Amniotic epithelial cell (primary cell): ENCODE results near the gene MAG.

Experiments
- DNase-seq: peaks from one replicate; pipeline ENCODE4 v3.0.0-alpha.2; 2010; ENCODE audit warnings: low read depth

The MAG gene, protein sequence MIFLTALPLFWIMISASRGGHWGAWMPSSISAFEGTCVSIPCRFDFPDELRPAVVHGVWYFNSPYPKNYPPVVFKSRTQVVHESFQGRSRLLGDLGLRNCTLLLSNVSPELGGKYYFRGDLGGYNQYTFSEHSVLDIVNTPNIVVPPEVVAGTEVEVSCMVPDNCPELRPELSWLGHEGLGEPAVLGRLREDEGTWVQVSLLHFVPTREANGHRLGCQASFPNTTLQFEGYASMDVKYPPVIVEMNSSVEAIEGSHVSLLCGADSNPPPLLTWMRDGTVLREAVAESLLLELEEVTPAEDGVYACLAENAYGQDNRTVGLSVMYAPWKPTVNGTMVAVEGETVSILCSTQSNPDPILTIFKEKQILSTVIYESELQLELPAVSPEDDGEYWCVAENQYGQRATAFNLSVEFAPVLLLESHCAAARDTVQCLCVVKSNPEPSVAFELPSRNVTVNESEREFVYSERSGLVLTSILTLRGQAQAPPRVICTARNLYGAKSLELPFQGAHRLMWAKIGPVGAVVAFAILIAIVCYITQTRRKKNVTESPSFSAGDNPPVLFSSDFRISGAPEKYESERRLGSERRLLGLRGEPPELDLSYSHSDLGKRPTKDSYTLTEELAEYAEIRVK

DNA sequence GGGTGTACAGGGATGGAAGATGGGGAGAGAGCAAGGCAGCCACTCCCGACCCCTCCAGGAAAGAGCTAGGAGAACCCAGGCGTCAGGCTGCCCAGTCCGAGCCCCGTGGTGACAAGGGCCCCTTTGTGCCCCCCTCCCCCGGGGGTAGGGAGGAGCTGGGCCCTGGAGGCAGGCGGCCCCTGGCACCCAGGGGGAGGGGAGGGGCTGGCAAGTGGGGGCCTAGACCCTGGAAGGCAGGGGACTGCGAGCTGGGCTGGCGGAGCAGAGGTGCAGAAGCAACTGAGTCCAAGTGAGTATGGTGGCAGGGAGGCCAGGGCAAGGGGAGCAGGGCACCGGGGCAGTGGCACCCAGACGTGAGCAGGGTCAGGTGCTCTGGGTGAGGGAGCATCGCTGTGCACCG lies at the start of gene MAG:
MAG (plus strand) TSS at position 246 of the 400 bp plus-strand sequence. CDS start 3,248 bp downstream, outside the sequence.
- no peak for DNase-seq

DNA sequence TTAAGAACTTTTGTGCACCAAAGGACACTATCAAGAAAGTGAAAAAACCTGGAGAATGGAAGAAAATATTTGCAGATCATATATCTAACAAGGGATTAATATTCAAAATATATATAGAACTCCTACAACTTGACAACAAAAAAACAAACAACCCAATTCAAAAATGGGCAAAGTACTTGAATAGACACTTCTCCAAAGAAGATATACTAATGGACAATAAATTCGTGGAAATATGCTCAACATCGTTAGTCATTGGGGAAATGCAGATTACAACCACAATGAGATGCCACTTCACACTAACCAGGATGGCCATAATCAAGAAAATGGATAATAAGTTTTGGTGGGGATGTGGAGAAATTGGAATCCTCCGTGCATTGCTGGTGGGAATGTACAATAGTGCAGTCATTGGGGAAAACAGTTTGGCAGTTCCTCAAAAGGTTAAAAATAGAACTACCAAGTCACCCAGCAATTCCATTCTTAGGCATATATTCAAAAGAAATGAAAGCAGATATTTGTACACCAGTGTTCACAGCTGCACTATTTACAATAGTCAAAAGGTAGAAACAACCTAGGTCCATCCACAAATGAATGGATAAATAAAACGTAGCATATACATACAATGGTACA lies 45.4 kb upstream of the MAG start:
- no peak for DNase-seq

DNA sequence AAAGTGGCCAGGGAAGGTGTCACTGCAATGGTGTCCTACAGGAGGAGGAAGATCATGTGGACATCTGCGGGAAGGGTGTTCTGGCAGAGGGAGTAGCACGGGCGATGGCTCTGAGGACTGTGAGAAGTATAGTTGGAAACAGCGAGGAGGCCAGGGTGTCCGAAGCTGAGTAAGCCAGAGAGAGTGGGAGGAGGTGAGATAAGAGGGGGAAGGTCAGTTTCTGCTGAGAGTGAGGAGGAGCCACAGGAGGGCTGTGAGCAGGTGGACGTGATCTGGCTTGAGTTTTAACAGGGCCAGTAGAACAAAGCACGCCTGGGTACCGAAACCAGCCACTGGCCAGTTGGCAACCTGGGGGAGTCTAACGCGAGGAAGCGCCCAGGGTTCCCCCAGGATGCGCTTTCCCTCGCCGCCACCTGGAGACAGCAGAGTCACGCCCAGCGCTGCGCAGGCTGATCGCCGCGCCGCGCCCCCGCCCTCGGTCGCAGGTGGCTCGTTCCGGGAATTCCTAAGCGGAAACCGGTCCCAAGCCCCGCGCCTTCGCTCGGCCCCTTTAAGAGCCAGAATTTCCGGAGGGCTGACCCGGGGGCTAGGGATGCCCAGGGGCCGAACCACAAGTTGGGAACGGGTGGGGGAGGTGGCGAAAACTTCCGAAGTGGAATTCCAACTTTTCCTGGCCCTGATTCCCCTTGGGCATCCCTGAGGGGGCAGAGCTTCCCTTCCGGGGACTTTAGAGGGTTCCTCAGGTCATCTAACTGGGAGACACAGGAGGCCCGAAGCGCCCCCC lies 44.2 kb upstream of the MAG start:
- no peak for DNase-seq

DNA sequence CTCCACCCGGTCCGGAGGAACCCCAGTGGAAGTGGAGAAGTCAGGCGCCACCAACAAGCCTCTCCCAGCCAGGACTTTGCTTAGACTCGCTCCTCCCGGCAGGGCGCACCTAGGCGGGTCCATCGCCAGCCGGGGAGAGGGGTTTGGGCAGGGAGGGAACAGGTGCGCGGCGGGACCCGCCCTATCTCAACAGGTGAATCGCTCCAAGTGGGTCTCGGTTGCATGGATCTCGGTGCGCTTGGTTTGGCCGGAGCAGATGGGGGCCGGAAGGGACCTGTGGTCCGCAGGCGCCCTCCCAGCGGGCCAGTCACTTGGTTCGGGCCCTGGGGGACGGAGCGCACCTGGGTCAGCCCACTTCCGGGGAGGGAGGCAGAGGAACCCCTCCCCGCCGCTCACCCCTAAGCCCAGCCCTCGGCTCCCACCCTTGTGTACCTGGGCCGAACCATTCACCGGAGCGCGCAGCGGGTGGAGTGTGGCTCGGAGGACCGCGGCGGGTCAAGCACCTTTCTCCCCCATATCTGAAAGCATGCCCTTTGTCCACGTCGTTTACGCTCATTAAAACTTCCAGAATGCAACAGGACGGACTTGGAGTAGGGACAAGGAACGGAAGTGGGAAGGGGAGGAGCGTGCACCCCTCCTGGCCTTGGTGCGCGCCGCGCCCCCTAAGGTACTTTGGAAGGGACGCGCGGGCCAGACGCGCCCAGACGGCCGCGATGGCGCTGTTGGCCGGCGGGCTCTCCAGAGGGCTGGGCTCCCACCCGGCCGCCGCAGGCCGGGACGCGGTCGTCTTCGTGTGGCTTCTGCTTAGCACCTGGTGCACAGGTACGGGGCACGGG lies 43.4 kb upstream of the MAG start, which contains the start of gene LSR:
LSR (plus strand) TSS at position 693 of the 836 bp plus-strand sequence; CDS start at position 714, 21 bp downstream.
- DNase-seq = no peak

DNA sequence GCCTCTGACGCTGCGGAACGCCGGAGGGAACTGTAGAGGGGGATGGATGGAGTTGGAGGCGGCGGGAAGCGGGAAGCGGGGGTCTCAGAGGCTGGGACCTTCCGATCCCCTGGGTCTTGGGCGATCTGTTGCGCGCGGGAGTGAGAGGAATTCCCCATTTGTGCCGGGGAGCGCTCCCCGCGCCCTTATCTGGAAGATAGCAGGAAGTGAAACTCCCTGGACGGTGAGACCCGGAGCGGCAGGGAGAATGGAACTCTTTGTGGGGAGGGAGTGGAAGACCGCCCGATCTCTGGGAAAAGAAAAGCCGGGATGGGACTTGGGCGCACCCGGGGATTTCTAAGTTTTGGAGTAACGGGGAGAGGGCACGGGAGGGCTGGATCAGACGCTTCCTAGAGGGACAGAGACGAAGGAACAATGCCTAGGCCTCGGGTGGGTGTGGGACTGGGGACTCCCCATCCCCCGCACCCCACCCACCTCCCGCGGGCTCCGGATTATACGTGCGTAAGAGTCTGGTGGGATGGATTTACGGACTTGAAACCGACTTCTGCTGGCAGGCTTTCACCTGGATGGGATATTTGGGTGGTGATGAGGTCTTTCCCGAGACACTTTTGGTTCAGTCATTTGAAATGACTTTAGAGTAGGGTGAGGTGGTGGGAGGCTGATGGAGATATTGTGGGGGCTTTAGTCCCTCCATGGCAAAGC lies 42.7 kb upstream of the MAG start:
- DNase-seq = no peak

DNA sequence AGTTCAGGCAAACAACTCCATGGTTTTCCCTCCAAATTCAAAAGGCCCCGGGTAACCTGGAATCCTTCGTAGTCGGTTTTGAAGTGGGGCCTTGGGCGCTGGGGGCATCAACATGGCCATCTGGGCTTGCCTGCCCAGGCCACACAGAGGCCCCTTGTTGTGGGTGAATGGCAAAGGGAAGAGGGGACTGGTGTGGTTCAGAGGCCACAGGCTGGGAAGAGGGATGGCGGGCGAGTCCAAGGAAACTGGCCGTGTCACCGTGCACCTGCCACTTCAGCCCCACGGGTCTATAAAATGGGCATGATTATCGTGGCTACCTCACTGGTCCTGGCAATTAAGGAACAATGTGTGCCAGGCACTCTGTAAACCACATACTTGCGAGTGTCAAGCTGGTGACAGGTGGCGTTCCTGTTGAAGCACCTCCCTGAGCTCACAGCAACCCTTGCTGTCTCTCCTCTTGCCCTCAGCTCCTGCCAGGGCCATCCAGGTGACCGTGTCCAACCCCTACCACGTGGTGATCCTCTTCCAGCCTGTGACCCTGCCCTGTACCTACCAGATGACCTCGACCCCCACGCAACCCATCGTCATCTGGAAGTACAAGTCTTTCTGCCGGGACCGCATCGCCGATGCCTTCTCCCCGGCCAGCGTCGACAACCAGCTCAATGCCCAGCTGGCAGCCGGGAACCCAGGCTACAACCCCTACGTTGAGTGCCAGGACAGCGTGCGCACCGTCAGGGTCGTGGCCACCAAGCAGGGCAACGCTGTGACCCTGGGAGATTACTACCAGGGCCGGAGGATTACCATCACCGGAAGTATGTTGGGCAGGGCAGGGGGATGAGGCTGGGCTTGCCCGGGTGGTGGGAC lies 41.9 kb upstream of the MAG start:
- DNase-seq = no peak

DNA sequence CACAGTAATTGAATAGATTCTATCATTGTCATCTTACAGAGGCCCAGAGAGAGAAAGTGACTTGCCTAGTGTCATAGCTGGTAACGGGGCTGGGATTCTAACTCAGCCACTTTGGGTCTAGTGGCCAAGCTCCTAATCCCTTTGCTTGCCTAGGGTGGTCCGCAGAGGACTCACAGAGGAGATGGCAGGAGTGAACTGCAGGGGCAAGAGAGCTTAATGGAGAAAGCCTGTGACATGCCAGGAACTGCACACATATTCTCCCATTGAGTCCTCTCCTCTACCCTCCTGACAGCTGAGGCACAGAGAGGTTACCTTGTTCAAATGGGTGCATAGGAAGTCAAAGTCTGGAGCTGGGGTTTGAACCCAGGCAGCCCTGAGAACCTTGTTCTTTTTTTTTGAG lies 40.5 kb upstream of the MAG start:
- no peak for DNase-seq

DNA sequence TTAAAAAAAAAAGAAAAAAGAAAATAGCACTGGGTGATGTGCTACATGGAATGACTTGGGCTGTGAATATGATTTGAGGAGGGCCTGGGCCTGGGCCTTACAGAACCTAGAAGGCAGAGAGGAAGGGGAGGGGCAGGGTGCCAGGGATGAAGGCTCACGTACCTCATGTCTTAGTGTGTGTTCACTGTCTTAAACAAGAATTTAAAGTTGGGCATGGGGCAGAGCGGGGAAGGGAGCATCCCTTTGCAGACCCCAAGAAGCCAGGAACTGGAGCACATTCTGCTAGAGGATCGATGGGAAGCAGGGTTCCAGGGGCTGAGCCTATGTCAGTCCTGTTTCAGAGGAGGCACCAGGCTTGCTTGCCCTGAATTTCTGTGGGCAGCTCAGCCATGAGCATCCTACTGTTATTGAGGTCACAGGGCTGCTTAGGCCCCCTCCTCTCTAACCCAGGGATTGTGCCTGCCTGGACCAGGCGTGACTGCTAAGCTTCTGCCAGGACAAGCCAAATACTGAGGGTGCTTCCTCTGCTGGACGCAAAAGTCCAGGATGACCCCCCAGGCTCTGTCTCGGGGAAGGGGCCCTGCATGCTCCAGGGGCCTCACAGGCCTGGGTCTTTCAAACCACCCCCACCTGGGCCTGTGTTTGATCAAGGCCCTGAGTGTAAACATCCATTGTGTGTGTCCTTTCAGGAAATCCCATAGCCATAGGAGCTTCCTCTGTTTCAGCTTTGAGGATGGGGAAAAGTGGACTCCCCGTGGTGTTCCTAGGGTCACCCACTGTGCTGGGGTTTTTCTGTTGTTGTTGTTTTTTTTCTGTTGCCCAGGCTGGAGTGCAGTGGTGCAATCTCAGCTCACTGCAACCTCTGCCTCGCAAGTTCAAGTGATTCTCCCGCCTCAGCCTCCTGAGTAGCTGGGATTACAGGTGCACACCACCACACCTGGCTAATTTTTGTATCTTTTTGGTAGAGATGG lies 38.4 kb upstream of the MAG start:
- no peak for DNase-seq

DNA sequence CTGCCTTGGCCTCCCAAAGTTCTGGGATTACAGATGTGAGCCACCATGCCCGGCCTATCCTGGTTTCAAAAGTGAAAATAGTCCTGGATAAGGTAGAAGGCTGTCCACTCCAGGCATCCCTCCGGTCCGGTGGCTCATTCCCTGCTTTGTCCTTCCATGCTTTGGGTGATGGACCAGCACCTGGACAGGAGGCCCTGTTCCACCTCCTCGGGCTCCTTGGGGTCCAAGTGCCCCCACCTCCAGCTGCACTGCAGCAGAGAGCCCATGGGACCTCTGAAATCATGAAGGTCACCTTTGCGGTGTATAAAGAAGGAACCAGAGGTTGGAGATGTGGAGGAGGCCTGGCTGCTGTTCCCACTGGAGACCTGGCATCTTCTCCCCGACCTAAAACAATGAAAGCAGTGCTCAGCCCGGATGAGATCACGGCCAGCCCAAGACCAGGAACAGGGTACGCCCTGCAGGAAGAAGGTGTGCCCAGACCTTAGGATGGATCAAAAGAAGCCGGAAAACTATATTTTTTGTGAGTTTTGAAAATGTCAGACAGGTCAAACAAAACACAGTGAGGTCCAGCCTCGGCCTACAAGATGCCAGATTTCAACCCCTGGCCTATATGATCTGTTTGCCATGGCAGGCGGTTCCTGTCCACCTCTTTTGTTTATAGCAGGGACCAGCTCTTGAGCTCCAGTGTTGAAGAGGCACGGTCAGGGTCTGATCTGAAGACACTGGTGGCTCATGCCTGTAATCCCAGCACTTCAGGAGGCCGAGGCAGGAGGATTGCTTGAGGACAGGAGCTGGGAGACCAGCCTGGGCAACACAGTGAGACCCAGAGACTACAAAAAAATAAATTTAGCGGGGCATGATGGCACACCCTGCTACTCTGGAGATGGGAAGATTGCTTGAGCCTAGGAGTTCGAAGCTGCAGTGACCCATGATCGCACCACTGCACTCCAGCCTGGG lies 37.3 kb upstream of the MAG start:
- DNase-seq = no peak

DNA sequence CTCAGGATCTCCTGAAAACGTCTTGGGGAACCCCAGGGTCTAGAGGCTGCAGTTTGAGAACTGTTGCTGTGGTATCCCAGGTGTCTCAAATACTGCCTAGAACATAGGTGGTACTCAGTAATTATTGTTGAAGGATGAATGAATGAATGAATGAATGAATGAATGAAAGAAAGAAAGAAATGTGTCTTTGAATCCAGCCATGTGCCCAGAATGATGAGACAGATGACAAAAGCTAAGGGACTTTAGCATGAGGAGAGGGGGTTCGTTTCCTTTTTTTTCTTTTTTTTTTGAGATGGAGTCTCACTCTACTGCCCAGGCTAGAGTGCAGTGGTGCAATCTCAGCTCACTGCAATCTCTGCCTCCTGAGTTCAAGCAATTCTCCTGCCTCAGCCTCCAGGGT lies 35.4 kb upstream of the MAG start:
- DNase-seq = no peak

DNA sequence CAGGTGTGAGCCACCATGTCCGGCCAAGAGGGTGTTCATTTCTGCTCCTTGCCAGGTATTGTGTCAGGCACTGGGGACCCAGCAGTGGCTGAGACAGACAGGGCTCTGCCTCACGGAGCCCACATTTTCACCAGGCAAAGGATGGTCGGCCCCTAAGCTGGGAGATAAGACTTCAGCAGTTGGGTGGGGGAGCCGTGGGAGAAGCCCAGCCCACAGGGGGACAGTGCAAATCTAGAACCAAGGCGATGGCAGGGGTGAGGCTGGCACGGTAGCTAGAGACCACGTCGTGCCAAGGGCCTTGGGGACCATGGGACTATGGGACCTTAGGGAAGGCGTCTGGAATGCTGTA lies 34.9 kb upstream of the MAG start:
- no peak for DNase-seq

DNA sequence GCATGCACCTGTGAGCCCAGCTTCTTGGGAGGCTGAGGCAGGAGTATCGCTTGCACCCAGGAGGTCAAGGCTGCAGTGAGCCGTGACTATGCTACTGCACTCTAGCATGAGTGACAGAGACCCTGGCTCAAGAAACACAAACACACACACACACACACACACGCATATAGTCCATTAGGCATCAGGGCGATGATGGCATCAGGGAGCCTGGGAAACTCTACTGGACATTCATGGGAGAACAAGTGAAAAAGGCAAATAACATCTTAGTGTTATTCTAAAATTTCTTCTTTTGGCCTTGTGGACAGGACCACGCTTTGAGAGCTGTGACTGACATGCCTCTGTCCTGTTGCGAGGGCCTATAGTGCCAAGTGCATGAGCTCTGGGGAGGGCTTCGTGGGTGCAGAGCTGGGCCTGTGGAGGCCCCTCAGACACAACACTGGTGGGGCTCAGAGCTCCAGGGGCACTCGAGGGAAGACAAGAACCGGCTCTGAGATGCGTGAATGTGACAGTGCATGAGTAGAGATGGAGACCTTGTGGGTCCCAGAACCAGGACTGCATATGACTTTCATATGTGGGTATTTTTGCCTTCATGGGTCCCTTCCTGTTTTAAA lies 31.2 kb upstream of the MAG start:
- DNase-seq = no peak

DNA sequence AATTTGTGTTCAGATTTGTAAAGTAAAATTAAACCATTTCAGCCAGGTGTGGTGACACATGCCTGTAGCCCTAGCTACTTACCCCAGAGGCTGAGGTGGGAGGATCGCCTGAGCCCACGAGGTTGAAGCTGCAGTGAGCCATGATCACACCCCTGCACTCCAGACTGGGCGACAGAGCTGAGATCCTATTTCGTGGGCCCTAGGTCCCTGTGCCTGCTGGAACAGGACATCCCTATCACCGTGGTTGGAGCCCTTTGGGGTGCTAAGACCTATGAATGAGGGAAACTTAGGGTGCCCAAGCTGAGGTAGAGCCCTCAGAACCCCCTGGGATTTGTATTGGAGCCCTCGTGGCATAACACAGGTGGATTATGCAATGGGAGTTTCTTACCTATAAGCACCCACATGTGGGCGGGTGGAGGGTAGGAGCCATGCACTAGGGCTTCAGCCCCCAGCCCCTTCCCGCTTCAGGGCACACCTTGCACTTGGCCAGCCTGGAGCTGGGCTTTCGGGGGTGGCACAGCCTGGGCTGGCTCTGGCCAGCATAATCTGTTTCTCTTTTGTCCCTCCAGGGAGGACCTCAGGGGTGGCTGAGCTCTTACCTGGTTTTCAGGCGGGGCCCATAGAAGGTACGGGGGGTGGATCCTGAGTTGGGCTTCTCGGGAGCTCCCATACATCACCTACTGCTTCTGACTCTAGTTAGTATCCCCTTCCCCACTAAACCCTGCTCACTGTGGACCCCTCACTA lies 30.4 kb upstream of the MAG start:
- DNase-seq = no peak

DNA sequence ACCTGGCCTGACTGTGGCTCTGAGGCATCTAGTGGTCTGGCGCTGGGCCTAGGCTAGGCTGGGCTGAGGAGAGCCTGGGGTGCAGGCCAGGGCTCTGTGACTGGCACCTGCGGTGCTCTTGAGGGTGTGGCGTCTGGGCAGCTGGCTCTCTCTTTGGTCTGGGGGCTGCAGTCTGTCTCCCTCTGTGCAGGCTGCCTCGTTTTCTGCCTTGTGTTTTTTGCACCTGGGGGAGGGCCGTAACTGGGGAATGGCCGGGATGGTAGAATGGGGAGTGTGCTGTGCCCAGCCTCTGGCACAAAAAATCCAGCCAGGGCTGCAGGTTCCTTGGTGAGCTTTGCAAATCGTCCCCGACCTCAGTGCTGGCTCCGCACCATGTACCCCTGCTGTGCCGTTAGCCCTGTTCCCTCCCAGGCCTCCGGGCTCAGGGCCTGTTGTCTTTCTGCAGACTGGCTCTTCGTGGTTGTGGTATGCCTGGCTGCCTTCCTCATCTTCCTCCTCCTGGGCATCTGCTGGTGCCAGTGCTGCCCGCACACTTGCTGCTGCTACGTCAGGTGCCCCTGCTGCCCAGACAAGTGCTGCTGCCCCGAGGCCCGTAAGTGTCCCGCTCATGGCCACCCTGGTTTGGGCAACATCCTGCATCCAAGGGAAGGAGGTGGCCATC lies 29.7 kb upstream of the MAG start:
- DNase-seq = no peak

DNA sequence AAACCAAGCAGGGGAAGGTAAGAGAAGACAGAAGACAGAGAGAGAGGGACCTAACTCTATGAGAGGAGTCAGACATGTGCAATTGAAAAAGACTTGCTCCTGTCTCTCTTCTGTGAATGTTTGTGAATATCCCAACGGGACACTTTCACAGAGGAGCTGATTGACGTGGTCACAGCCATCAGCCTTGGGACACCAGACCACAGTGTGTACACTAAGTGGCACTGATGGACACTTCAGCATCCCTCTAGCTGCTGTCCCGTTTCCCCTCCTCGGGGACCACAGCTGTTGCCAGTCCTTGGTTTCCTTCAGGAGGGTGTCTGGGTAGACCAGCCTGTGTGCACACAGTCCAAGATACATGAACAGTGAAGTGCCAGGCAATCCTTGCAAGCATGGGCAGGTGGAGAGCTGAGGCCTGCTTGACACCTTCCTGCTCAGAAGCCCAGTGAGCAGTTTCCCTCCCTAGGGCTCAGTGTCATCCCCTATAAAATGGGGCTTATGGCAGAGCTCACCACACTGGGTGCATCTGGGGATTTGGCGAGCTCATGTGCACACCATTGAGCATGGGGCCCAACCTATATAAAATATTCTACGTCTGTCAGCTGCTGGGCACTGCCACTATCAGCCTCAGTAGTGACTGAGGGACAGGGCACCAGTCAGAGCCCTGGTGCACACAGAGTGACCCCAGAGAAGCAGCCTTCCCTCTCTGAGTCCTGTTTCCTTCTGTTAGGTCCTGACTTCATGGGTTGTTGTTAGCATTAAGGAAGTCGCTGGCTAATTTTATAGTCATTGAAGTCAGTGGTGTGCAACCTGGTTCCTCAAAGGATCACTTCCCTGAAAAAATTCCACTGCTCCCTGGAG lies 27.5 kb upstream of the MAG start:
- no peak for DNase-seq
